GM19043 (cell line): ENCODE results near the gene LPAR3.
"Not testable (repeated sequence)": the region's sequence is repeated elsewhere in the genome, so short reads cannot be mapped to it uniquely, and the experiment has no call there.

Experiments used
- ATAC-seq: cut with Tn5 transposase; IDR thresholded peaks from one replicate; pipeline ENCODE4 v1.9.1; 2021; ENCODE audit warnings: low read depth; ENCODE audit not compliant: unreplicated experiment

The LPAR3 gene

DNA sequence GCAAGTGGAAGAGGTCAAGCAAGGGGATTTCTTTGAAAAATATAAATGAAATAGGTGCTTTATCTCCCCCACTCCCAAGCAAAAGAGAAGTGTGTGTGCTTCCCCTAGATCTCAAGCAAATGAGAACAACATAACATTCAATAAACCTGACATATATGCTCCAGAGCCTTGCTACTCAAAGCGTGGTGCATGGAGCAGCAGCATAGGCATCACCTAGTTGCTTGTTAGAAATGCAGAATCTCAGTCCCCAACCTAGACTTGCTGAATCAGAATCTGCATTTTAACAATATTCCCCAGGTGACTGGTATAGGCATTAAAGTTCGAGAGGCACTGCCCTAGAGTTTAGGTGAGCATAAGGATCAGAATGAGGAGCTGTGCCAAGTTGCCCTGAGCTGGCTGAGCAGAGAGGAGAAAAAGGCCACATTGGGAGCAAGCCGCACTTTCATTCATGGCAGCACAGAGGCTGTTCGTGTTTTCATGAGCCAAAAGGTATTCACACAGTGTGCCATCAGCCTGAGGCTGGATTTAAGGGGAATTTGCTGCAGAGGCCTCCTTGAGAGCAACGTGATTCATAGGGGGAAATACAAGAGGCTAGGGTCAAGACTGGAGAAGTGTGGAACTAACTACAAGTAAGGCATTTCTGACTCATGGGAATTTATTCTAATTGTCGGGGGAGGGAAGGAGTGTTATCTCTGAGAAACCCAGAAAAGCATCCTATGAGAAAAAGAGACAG, 14.3 kb upstream of the LPAR3 start:
- ATAC-seq: no peak

DNA sequence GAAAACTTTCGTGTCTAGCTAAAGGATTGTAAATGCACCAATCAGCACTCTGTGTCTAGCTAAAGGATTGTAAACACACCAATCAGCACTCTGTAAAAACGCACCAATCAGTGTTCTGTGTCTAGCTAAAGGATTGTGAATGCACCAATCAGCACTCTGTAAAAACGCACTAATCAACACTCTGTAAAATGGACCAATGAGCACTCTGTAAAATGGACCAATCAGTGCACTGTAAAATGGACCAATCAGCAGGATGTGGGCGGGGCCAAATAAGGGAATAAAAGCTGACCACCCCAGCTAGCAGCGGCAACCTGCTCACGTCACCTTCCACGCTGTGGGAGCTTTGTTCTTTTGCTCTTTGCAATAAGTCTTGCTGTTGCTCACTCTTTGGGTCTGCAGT, 9.7 kb upstream of the LPAR3 start:
- not testable (repeated sequence) for ATAC-seq

DNA sequence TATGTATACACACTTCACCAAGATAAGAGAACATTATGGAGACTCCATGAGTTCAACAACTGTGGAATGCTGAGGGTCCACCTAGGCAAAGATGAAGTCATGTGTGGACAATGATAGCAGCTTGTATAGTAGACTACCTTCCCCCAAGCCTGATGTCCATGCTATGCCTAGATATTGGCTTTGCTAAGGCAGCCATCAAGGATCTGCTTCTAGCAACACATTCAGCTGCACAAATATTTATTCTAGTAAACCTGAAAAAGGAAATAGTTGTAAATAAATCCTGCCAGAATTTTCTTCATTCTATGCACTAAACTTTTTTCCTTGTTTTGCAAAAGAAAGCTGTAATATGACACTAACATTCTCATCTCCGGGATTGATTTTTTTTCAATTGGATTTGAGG, 7.0 kb upstream of the LPAR3 start:
- ATAC-seq: no peak

DNA sequence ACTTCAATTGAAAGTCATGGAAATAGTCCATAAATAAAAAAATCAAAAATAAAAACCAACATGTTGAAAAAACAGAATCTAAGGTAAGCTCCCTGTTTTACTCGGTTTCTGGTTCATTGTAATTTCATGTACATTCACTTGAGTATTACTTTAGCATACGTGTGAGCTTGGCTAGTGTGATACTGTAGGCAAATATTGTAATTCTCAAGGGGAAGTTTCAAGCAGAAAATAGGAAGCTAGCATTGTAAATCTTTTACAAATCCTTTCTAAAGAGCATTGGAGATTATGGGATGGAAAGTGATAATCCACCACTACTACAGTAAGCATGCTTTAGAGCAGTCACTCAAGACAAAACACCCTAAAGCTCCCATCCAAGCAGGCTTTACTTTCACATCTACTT, 3.3 kb upstream of the LPAR3 start:
- ATAC-seq: no peak

DNA sequence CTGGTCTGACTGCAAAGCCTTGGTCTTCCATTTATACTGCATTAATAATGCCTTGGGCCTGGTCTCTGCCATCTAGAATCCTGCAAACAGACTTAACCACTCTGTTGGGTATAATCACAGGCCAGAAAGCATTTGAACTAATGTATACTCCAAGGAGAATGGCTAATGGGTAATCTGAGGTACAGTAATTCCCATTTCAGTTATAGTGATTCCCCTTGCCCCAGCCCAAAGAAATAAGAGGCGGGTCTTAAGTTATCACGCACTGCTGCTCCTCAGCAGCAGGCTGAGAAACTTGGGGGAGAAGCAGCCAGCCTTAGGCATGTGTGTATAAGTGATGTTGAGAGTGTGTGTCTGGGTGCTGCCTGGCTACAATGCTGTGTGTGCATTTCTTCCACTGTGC, 2.4 kb downstream of the LPAR3 start:
- ATAC-seq: no peak

DNA sequence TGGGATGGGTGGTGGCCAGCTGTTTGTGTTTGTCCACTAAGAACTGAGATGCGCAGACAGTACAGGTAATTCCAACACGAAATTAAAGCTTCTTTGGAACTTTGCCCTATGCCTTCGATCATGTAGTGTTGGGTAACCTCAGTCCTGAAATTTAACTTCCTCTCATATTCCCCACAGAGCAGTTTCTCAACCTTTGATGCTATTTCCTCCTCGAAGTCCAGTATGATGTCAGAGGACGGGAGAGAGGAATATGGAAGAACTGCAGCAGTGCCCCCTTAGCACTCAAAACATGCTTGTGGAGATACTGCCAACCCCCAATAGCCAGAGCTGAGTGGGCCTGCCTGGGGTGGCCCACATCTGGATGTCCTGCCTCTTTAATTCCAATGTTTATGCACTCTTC, 3.6 kb downstream of the LPAR3 start:
- no peak for ATAC-seq

DNA sequence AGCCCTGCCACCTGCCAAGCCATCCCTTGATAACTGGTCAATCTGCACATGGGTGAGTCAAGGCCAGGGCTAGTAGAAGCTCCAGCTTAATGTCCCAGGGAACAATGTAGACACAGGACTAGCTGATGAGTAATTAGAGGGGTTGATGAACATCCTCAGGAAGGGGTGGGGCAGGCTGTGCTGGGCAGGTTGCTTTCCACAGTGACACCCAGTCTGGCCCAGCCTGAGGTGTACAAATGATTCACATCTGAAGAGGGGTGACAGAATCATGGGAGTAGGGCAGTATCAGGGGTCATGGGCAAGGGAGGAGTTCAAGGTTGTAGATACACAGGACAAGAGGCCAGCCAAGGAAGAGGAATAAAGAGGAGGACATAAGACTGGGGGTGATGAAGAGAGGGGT, 4.3 kb downstream of the LPAR3 start:
- ATAC-seq: no peak

DNA sequence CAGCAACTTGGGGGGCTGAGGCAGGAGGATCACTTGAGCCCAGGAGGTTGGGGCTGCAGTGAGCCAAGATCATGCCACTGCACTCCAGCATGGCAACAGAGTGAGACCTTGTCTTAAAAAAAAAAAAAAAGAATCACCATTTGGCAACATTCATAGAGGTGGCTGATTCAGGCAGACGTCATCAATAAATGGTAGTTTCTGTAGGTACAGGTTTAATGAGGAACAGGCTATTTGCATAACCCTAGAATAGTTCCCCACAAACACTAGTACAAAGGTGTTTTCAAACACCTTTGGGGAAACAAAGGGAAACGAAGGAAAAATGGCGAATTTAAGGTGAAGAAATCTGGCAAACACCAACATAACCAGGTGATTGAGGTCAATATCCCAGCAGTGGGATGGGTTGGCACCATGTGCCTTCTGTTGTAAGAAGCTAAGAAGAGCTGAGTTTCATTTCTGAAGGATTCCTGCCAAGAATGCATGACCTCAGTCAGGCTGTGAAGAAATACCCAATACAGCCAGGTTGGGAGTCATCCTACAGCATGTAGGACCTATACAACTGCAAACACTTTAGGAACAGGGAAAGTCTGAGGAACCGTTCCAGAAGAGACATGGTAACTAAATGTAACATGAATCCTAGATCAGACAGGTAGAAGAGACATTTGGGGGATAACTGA, 5.6 kb downstream of the LPAR3 start:
- no peak for ATAC-seq

DNA sequence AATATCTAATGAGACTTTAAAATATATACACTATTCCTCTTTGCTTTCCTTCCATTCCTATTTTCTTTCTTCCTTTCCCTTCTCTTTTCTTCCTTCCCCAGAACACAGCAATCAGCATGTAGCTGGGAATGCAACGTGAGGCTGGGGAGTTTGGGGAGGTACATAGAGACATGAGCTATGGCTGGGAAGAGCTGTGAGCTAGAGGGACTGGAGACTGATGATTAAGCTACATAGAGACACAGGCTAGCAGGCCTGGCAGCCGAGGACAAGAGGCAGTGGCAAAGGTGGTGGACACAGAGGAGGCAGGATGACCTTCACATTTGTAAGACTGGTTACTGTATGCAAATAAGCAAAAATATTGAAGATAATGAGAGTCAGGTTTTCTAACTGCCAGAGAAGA, 7.5 kb downstream of the LPAR3 start:
- ATAC-seq: no peak

DNA sequence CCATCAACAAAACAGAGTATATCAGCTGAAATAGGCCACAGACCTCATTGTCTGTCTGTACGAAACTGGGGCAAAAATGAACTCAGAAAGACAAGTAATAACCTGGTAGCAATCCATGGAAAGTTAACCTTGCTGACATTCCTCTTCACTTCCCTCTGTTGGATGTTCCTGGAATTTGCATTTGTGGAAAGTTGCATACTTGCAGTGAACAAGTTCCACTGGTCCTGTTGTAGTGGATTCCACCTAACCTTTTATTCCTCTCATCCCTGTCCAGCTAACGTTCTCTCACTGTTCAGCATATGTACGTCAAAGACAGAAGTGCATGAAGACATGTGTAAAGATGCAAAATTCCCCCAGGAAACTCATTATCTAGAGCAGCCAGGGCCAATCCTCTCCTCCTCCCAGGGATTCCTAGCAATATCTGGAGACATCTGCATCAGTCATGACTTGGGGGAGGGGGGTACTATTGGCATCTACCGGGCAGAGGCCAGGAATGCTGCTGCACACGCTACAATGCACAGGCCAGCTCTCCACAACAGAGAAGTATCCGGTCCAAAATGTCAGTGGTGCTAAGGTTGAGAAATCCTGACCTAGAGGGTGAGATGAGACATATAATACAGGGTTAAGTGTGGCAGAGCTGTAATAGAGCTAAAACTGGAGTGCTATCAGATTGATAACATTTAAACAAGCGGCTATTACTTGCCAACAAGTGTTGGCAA, 8.2 kb downstream of the LPAR3 start:
- ATAC-seq: no peak

DNA sequence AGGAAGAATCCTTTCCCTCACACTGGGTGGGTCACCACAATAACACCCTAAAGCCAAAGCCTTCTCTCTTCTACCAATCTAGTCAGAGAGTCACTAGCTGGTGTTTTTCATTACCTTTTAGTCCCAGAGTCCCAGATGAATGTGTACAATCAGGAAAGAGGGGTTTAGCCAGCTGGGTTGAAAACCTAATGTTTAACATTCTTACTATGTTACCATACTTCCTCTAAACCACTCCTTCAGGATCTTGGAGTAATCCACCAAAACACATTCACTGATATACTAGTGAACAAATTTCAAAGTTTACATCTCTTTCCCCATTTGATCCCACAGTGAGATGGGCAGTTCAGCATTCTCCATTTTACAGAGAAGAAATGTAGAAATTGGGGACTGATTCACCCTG, 9.7 kb downstream of the LPAR3 start:
- ATAC-seq: no peak

DNA sequence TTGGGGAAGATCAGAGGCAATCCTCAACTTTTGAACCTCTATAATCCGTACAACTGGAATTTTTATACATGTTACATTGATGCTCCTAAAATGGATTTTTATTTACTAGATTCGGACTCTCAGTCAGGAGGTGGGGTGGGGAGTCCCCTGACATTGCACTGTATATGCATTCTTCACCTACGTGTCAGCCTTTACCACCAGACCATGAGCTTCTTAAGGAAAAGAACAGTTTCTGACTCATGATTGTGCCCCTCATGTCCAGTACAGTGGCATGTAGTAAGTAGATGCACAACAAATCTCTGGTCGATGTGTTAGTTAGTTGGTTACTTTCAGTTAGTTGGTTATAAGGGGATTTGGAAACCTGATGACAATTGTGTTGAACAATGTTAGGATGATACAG, 15.4 kb downstream of the LPAR3 start:
- ATAC-seq: no peak

DNA sequence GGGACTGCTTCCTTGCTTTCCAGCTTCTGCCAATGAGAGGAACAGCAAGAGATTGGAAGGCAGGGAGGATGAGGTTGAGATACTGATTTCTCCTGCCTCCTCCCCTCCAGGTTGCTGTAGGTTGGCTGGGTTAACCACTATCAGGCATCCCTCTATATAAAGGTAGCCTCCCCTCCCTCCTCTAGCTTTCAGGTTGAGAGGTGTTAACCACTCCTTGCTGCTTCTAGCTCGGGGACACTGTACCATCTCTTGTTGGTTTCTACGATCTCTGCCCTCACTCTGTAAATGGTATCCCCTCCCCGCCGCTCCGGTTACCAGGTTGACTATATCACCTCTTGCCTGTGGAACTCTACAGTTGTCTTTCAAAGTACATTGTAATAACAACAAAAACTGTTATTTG, 16.7 kb downstream of the LPAR3 start:
- no peak for ATAC-seq

DNA sequence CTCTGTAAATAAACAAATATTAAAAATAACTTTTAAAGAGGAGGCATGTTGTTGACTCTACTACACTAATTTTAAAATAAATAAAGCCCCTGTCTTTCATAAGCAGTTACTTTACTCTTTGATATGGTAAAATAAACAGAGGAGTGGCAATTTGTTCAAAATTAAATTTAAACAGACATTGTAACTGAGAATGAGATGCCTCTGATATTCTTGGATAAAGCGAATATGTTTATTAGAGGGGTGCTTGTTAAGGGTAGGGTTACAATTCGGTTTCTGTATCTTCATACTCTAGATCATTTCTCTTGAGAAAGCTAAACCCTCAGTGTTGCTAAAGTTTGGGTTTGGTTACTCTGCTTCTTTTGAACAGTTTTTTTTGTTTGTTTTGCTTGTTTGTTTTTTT, 19.6 kb downstream of the LPAR3 start:
- no peak for ATAC-seq

DNA sequence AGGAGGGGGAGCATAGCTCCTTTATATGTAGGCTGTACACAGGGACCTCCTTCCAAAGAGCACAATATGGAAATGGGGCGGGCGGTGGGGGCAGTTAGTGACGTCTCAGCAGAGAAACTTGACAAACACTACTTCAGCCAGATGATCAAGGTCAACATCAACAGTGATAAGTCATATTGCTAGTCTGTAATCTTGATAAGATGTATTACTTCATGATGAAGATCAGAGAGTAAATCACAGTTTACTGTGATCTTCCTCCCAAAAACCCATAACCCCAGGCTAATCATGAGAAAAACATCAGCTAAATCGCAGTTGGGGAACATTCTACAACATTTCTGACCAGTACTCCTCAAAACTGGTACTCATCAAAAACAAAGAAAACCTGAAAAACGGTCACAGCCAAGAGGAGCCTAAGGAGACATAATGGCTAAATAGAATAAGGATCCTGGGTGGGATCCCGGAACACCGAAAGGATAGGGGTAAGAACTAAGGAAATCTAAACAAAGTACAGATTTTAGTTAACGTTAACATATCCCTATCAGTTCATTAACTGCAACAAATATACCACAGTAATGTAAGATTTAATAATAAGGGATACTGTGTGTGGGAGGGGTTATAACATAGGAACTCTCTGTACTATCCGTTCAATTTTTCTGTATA, 20.2 kb downstream of the LPAR3 start:
- ATAC-seq: no peak

DNA sequence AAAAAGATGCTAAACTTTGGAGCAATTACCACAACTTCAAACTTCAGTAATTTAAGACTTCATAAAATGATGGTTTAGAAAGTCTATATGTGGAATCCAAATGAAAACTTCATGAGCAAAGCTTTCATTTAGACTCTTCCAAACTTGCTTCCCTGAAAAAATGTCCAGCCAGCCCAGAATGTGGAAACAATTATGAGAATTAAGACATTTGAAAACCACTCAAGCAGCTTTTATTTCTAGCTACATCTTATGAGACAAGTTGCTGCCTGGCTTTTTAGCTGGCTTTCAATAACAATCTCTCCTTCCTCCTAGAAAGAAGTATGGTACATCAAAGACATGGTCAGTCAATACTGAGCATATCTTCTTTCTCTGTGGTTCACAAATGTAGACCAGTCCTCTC, 21.8 kb downstream of the LPAR3 start:
- ATAC-seq: no peak

DNA sequence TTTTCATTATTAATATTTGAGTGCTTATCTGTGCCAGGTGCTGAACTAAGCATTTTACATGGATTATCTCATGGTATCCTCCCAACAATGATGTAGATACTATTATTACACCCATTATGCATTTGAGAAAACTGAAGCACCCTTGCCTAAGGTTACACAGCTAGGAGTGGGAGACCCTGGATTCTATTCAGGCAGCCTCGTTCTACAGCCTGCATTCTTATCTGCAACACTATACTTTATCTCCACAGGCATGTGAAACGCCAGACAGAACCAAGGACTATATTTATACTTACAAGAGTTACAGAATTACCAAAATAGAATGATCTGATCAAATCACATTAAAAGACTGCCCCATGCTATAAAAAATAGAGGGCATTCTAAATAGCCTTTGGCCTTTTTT, 22.4 kb downstream of the LPAR3 start:
- no peak for ATAC-seq

DNA sequence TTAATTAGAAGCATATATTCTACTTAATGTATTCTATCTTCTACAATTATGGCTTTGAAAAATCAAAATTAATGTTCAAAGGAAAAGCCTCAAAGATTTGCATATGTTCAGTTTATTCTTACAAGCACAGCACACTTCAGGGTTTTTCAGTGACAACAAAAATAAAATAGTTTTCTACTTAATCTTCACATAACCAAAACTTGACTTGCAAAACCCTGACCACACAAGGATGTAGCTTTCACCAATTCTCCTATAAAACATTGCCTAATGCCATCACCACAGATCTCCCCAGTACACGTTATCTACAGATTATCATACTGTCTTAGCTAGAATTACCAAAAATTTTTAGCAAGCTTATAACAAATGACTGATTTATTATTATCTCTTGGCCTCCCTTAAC, 23.3 kb downstream of the LPAR3 start:
- no peak for ATAC-seq

DNA sequence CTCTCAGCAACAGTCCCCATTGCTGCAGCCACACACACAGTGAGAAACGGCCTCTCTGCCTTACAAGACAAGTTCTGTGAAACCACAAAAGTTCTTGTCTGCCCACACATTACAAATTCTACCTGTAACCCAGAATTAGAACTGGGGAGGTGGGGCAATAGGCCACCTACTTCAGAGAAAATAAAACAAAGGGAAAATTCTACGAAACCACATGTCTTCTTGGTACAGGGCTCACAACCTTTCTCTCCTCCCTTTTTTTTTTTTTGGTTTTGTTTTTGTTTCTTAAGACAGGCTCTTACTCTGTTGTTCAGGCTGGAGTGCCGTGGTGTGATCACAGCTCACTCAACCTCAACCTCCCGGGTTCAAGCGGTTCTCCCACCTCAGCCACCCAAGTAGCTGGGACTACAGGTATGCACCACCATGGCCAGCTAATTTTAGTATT, 30.2 kb downstream of the LPAR3 start:
- peak; percentile 82 for ATAC-seq

DNA sequence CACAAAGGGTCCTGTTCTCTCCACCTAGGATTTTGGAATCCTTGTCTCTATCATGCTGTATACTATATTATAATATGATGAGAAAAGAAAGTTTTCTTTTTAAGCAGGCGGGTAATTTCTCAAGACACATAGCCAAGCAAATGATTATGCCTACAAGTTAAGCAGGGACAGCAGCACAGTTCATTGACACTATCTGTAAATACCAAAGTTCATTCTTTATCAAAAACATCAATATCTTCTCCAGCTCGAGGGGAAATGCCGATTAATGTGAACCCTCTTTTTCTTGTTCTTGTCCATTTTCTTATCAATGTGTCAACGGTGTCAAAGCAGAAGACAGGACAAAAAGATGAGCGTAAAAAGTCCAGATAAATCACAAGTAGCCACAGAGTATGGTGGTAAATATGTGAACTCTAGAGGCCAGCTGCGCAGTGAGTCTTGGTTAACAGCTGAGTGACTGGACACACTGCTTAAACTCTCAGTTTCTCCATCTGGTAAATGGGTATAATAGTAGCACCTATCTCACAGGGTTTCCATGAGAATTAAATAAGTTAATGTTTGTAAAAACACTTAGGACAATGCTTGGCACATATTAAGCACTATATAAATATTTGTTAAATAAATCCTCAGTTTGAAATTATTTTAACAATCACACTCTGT, 30.9 kb downstream of the LPAR3 start:
- ATAC-seq: no peak

DNA sequence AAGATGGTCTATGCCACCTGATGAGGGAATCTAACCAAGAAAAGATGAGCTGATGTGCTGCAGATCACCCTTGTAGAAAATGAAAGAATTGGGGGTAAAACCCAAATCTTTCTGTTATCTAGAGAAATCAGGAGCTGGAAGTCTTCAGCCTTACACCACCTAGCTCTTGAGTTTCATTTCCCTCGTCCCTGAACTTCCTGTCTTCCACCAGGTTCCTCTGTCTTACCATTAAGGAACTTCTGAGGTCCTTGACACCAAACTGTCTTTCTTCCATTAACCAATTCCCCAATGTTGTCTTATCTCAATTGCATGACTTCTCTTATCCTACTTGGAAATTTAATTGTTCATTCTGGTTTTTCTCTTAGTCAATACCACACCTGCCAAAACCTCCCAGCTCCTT, 31.5 kb downstream of the LPAR3 start:
- ATAC-seq: no peak
